IMR-90 (cell line): ENCODE results near the gene NAV2. TPM values are rescaled to one million over a fixed set of nuclear protein-coding genes. Genes with fewer than 3 reads are reported as not detected.

ENCODE experiments used
- ATAC-seq: fragments of 200-7000 bp; cut with Tn5 transposase; 2 replicates; pipeline ENCODE4 v1.9.1; 2020; ENCODE audit warnings: low read depth, mild to moderate bottlenecking, moderate library complexity
- BruUV-seq: library from RNA; stranded (reverse); fragments of 400-500 nt; replicated peaks from 2 replicates; lab custom pipeline; 2021; lab: Mats Ljungman, UMichigan
- CTCF ChIA-PET: fragments of 300-600 bp; formaldehyde crosslinking; extraction: SDS; loops from one replicate; lab custom pipeline; 2021; ENCODE audit warnings: antibody characterized with exemption; lab: Yijun Ruan, JAX
- POLR2A ChIA-PET: fragments of 300-600 bp; sonication (Branson Sonifier 250); formaldehyde crosslinking; loops from one replicate; lab custom pipeline; 2022; ENCODE audit warnings: antibody characterized with exemption; ENCODE audit not compliant: unreplicated experiment; lab: Charles Lee
- DNase-seq: peaks from one replicate; pipeline ENCODE4 v3.0.0; 2013
- H2AFZ ChIP-seq: replicated peaks from 2 replicates; pipeline ENCODE3; 2013; ENCODE audit warnings: low read length, mild to moderate bottlenecking; ENCODE audit not compliant: poor library complexity
- H2AK5ac ChIP-seq: 2 replicates; pipeline ENCODE4 v1.6.1; 2013; ENCODE audit warnings: low read depth, low read length, inconsistent platforms
- H2AK9ac ChIP-seq: replicated peaks from 2 replicates; pipeline ENCODE3; 2013; ENCODE audit warnings: mild to moderate bottlenecking, low read depth, low read length, moderate library complexity; ENCODE audit not compliant: poor library complexity
- H2BK120ac ChIP-seq: 2 replicates; pipeline ENCODE4 v1.6.1; 2013; ENCODE audit warnings: low read depth, low read length, inconsistent platforms
- H2BK15ac ChIP-seq: 3 replicates; pipeline ENCODE4 v1.6.1; 2013; ENCODE audit warnings: low read depth, low read length, inconsistent platforms
- H2BK20ac ChIP-seq: 2 replicates; pipeline ENCODE4 v1.6.1; 2013; ENCODE audit warnings: low read depth, mild to moderate bottlenecking, inconsistent platforms, low read length, moderate library complexity
- H2BK5ac ChIP-seq: 2 replicates; pipeline ENCODE4 v1.6.1; 2013; ENCODE audit warnings: mild to moderate bottlenecking, low read depth, low read length, inconsistent platforms; ENCODE audit not compliant: poor library complexity, severe bottlenecking
- H3K14ac ChIP-seq: replicated peaks from 2 replicates; pipeline ENCODE4 v1.6.1; 2013; ENCODE audit warnings: low read depth, low read length, inconsistent platforms
- H3K18ac ChIP-seq: 2 replicates; pipeline ENCODE4 v1.6.1; 2013; ENCODE audit warnings: low read depth, low read length, control low read depth
- H3K23ac ChIP-seq: 2 replicates; pipeline ENCODE4 v1.6.1; 2013; ENCODE audit warnings: low read depth, low read length, inconsistent platforms
- H3K27ac ChIP-seq: 2 replicates; pipeline ENCODE4 v1.5.1; 2013; ENCODE audit warnings: mild to moderate bottlenecking, control low read depth, low read length; ENCODE audit not compliant: insufficient read depth
- H3K27me3 ChIP-seq: 2 replicates; pipeline ENCODE4 v1.6.1; 2013; ENCODE audit warnings: low read length; ENCODE audit not compliant: control insufficient read depth, insufficient read depth
- H3K36me3 ChIP-seq: 2 replicates; pipeline ENCODE4 v1.6.1; 2013; ENCODE audit warnings: low read length, mixed read lengths; ENCODE audit not compliant: control insufficient read depth, insufficient read depth
- H3K4ac ChIP-seq: 2 replicates; pipeline ENCODE4 v1.6.1; 2013; ENCODE audit warnings: low read depth, low read length, inconsistent platforms
- H3K4me1 ChIP-seq: 2 replicates; pipeline ENCODE4 v1.6.1; 2013; ENCODE audit warnings: low read length, mixed read lengths; ENCODE audit not compliant: control insufficient read depth, insufficient read depth
- H3K4me2 ChIP-seq: 2 replicates; pipeline ENCODE4 v1.6.1; 2013; ENCODE audit warnings: low read depth, mild to moderate bottlenecking, control low read depth, low read length, moderate library complexity
- H3K4me3 ChIP-seq: 2 replicates; pipeline ENCODE4 v1.5.1; 2013; ENCODE audit warnings: low read depth, mild to moderate bottlenecking, control low read depth, low read length, moderate library complexity; ENCODE audit not compliant: insufficient read depth
- H3K56ac ChIP-seq: 2 replicates; pipeline ENCODE4 v1.6.1; 2013; ENCODE audit warnings: low read length, inconsistent platforms; ENCODE audit not compliant: insufficient read depth; ENCODE audit errors: extremely low read depth
- H3K79me1 ChIP-seq, 2 experiments: 2 replicates each; pipeline ENCODE4 v1.6.1; 2013; ENCODE audit warnings: low read length in 2 of 2, inconsistent platforms in 1 of 2, low read depth in 1 of 2
- H3K9ac ChIP-seq: 2 replicates; pipeline ENCODE4 v1.6.1; 2013; ENCODE audit warnings: low read depth, low read length, control low read depth
- H3K9me1 ChIP-seq: 2 replicates; pipeline ENCODE4 v1.6.1; 2013; ENCODE audit warnings: low read length, inconsistent platforms; ENCODE audit not compliant: insufficient read depth
- H3K9me3 ChIP-seq: 2 replicates; pipeline ENCODE4 v1.6.1; 2013; ENCODE audit warnings: low read length; ENCODE audit not compliant: control insufficient read depth, insufficient read depth
- H4K20me1 ChIP-seq: 2 replicates; pipeline ENCODE4 v1.6.1; 2013; ENCODE audit warnings: low read length, inconsistent platforms; ENCODE audit not compliant: insufficient read depth
- H4K5ac ChIP-seq: 2 replicates; pipeline ENCODE4 v1.6.1; 2013; ENCODE audit warnings: mild to moderate bottlenecking, low read depth, low read length, control low read depth
- H4K8ac ChIP-seq, 2 experiments: 2 replicates each; pipeline ENCODE4 v1.6.1; 2013; ENCODE audit warnings: low read depth in 2 of 2, low read length in 2 of 2, control low read depth in 1 of 2, inconsistent platforms in 1 of 2
- H4K91ac ChIP-seq: 2 replicates; pipeline ENCODE4 v1.6.1; 2013; ENCODE audit warnings: low read depth, low read length, inconsistent platforms; ENCODE audit not compliant: insufficient read depth
- MAZ ChIP-seq: IDR thresholded peaks from 2 replicates; pipeline ENCODE4 v1.6.1; 2012; ENCODE audit warnings: low read depth, mild to moderate bottlenecking, low read length, improper control_type of control experiment, moderate library complexity, borderline replicate concordance
- POLR2A ChIP-seq: IDR thresholded peaks from 2 replicates; pipeline ENCODE4 v1.6.1; 2012; ENCODE audit warnings: mild to moderate bottlenecking, low read depth, low read length
- RCOR1 ChIP-seq: IDR thresholded peaks from 2 replicates; pipeline ENCODE4 v1.6.1; 2012; ENCODE audit warnings: mild to moderate bottlenecking, low read length, improper control_type of control experiment; ENCODE audit not compliant: insufficient replicate concordance
- WGBS, 2 experiments: methylation state at CpG; one replicate each; pipeline versions ENCODE4 v1.1.5 to v1.1.7; 2013; ENCODE audit warnings: missing lambda C conversion rate in 2 of 2; ENCODE audit not compliant: insufficient read length in 1 of 2; ENCODE audit errors: extremely low coverage in 2 of 2; 5-methylcytosine and 5-hydroxymethylcytosine counted together
- dilution Hi-C: fragments of 300-500 bp; cut with HindIII; formaldehyde crosslinking; loops from one replicate; pipeline ENCODE4 v1.14.3; 2018; ENCODE audit warnings: low sequenced_read_pairs; ENCODE audit not compliant: unreplicated experiment
- in situ Hi-C: fragments of 300-500 bp; cut with MboI; formaldehyde crosslinking; loops from 3 replicates; pipeline ENCODE4 v1.14.3; 2019; ENCODE audit warnings: low sequenced_read_pairs, inconsistent platforms, mixed read lengths
- intact Hi-C: fragments of 100-400 bp; cut with micrococcal nuclease; formaldehyde crosslinking; loops from 2 replicates; pipeline ENCODE4 v1.10.0; 2022
- polyA plus RNA-seq, 3 experiments: library from polyadenylated mRNA; depleted of rRNA; stranded (reverse); fragments of >200 nt; gene quantifications; 2 replicates each; pipeline ENCODE4 v1.2.3, GENCODE V29; 2012; ENCODE audit warnings: low replicate concordance in 1 of 3
- total RNA-seq: library from RNA; depleted of rRNA; stranded (reverse); fragments of >200 nt; gene quantifications from 2 replicates; pipeline ENCODE4 v1.2.3, GENCODE V29; 2012
- TF ChIP-seq, protein P1 (sequence below): fragments of 150-350 bp; IDR thresholded peaks from 2 replicates; pipeline ENCODE4 v1.6.1; 2017; ENCODE audit warnings: mild to moderate bottlenecking, antibody characterized with exemption, low read length, low read depth

The NAV2 gene
- total and polyA plus RNA-seq, 2 of the 4 experiments (the other 2 are of a cell fraction), result 4.5 to 12.6 TPM

- Histone ChIP-seq H2BK5ac (no peak overlapping the region), H3K4me1 (peaks cover 8% of the 10 kb centered on the region), H2AFZ (no peak overlapping the region), H4K5ac (no peak overlapping the region), H4K91ac (no peak overlapping the region), H3K79me1 (no peaks in the 10 kb centered on the region), H2AK5ac (no peak overlapping the region), H2BK20ac (no peak overlapping the region), H3K18ac (no peak overlapping the region), H3K36me3 (peaks cover 31% of the 10 kb centered on the region), H3K9me1 (peaks cover 12% of the 10 kb centered on the region; the same call in 1 of the 2 replicates), H3K56ac (no peak overlapping the region), H3K4me2 (no peak overlapping the region), H3K9me3 (no peaks in the 10 kb centered on the region), H3K4me3 (no peak overlapping the region), H3K4ac (no peak overlapping the region), H2AK9ac (no peak overlapping the region), H3K23ac (no peak overlapping the region), H4K20me1 (peaks cover 4% of the 10 kb centered on the region; the same call in 1 of the 2 replicates), H4K8ac (no peak overlapping the region), H3K27ac (no peak overlapping the region), H3K9ac (no peak overlapping the region), H2BK120ac (no peak overlapping the region), H3K14ac (no peak overlapping the region), H3K27me3 (no peaks in the 10 kb centered on the region), H2BK15ac (no peak overlapping the region)
- POLR2A ChIA-PET, result no interaction called here
- no peak for DNase-seq
- WGBS, 2 experiments, result no CpG with 5 or more reads among the region's 4 CpGs
- intact Hi-C loops, result no loop called here
- in situ Hi-C loops, result no loop called here
- CTCF ChIA-PET, result no interaction called here
- no peak for ATAC-seq
- no peak for TF ChIP-seq MAZ
- no peak for TF ChIP-seq POLR2A
- TF ChIP-seq RCOR1, result no peak
- TF ChIP-seq, protein P1, sequence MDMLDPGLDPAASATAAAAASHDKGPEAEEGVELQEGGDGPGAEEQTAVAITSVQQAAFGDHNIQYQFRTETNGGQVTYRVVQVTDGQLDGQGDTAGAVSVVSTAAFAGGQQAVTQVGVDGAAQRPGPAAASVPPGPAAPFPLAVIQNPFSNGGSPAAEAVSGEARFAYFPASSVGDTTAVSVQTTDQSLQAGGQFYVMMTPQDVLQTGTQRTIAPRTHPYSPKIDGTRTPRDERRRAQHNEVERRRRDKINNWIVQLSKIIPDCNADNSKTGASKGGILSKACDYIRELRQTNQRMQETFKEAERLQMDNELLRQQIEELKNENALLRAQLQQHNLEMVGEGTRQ, result no peak
- no TSS peak for BruUV-seq
- dilution Hi-C loops, result no loop called here
Observed at GRCh38 chr11:20095189-20095588, 382.6 kb downstream of the NAV2 start.
